NCI-H1048 (cell line): ENCODE results near the gene DPM1.
"Not testable (repeated sequence)": the region's sequence is repeated elsewhere in the genome, so short reads cannot be mapped to it uniquely, and the experiment has no call there.

Experiments
- DNase-seq: peaks from one replicate; lab custom pipeline; 2025; lab: John Stamatoyannopoulos, UW

DPM1 gene

GRCh38 chr20:50980071-50980681 lies 21.8 kb upstream of the DPM1 start:
- DNase-seq: no peak

DNA sequence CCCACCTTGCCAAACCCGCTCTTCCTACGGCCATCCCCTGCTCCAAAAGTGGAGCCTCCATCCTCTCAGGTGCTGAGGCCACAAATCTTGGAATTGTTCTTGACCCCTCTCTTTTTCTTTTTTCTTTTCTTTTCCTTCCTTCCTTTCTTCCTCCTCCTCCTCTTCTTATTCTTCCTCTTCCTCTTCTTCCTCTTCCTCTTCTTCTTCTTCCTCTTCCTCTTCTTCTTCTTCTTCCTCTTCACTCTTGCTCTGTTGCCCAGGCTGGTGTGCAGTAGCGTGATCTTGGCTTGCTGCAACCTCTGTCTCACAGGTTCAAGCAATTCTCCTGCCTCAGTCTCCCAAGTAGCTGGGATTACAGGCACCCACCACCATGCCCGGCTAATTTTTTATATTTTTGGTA lies 20.2 kb upstream of the DPM1 start:
- DNase-seq: not testable (repeated sequence)

GRCh38 chr20:50977066-50978021 lies 19.0 kb upstream of the DPM1 start:
- DNase-seq: no peak

DNA sequence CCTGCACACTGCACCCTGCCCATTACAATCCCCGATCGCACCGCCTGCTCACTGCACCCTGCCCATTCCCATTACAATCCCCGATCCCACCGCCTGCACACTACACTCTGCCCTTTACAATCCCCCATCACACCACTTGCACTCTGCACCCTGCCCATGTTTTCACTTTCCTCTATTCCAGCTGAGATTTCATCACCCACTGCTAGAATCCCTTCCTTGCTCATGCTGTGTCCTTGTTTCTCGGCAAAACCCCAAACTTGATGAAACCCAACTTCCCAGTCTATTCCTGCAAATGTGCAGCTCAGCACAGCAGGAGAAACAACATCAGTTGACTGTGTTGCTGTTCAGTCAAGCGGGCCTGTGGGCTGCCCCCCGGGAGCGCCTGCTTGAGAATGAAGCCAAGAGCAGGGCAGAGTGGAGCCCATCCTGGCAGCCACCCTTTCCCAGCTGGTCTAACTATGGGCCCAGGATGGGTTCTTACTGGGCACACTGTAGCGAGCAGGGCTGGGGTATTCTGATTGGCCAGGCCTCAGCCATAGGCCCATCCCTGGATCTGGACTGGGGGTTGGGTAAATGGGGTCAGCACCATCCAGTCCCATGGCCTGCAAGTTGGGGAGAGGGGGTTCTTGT lies 17.5 kb upstream of the DPM1 start:
- no peak for DNase-seq

DNA sequence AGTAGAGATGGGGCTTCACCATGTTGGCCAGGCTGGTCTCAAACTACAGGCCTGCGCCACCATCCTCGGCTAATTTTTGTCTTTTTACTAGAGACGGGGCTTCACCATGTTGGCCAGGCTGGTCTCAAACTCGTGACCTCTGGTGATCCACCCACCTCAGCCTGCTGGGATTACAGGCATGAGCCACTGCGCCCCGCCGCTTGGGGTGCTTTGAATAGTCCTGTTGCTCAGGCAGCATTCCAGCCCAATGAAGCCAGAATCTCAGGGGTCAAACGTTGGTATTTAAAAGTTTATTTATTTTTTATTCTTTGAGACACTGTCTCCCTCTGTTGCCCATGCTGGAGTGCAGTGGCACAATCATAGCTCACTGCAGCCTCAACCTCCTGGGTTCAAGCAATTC lies 11.6 kb upstream of the DPM1 start:
- no peak for DNase-seq

GRCh38 chr20:50969435-50969834 lies 11.1 kb upstream of the DPM1 start:
- no peak for DNase-seq

DNA sequence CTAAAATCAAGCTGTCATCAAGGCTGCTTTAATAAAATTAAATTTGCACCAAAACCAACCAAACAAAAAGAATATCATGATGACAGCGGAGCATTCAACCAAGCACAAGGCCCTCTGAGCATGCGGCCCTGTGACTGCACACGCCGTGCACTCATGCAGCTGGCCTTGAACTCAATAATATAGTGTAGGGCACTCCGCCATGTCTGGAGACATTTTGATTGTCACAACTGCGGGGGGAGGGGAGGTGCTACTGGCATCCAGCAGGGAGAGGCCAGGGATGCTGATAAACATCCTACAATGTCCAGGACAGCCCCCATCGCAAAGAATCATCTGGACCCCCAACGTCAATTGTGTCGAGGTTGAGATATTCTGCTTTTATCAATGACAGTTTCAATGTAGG lies 10.0 kb upstream of the DPM1 start:
- DNase-seq: no peak

GRCh38 chr20:50967586-50967985 lies 9.3 kb upstream of the DPM1 start:
- no peak for DNase-seq

DNA sequence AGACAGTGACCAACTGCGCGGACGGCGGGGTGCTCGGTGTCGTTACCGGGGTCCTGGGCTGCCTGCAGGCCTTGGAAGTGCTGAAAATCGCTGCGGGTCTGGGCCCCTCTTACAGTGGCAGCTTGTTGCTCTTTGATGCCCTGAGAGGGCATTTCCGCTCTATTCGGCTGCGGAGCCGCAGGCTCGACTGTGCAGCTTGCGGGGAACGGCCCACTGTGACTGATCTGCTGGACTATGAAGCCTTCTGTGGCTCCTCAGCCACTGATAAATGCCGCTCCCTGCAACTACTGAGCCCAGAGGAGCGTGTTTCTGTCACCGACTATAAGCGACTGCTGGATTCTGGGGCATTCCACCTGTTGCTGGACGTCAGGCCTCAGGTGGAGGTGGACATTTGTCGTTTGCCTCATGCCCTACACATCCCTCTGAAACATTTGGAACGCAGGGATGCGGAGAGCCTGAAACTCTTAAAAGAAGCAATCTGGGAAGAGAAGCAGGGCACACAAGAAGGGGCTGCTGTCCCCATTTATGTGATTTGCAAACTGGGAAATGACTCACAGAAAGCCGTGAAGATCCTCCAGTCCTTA lies 1.3 kb upstream of the DPM1 start:
- no peak for DNase-seq

GRCh38 chr20:50958615-50959542 lies 547 bp upstream of the DPM1 start, which contains the start of gene MOCS3:
Gene MOCS3 (plus strand): TSS chr20:50958818. CDS start chr20:50958843, 25 bp downstream.
- peak; percentile 66 for DNase-seq

DNA sequence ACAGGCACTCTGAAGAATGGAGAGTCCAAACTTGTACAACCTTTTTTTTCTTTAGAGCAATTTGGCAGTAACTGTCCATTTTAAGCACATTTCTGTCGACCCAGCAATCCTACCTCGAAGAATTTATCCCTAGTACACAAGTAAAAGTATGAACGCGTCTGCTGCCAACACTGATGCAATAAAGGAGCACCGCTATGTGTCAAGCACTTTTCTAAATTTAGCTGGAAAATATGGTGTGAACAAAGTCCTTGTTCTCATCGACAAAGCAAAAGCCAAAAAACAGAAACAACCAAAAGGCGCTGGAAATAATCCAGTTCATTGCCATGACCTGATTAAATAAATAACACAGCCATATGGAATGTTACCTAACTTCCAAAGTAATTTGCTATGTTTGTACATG lies 1.1 kb downstream of the DPM1 start:
- no peak for DNase-seq

GRCh38 chr20:50953821-50954220 lies 4.5 kb downstream of the DPM1 start:
- DNase-seq: no peak

- DNase-seq: no peak
Measured at GRCh38 chr20:50953196-50953595, 5.1 kb downstream of the DPM1 start.

DNA sequence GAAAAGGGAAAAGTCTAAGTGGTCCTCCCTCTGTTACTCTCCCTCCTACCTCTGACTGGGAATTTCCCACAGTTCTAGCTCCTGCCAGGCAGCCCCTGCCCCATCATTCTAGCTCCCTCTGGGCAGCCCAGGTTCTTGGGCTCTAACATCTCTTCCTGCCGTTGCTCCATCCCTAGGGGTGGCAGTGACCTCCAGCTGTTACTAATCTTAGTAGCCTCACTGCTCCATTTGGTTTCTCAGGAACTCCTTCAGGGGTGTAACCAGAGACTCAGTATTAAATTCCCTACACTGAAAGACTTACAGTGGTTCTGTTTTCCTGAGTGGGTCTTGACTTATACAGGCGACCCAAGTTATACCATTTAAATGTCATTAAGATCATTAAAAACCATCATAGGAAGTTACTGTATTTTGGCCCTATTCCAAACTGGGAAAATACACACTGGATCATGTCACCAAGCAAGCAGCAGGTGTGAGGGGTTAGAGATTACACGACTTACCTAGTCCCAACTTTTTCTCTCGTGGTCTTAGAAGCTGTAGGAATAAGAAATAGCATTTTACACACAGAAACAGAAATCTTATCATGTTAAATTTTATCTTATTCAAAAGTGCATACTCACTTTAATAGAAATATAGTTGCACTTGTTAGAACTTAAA lies 10.1 kb downstream of the DPM1 start:
- no peak for DNase-seq

DNA sequence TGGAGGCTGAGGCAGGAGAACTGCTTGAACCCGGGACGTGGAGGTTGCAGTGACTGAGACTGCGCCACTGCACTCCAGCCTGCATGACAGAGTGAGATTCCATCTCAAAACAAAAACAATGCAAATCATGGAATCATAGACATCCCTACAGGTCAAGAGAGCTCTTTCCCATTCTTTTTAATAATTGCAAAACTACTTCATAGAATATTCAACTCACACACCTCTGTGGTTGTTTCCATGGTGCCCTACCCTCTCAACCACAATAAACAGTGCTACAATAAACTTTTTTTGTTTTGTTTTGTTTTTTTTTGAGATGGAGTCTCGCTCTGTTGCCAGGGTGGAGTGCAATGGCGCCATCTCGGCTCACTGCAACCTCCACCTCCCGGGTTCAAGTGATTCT lies 15.3 kb downstream of the DPM1 start:
- no peak for DNase-seq

- no peak for DNase-seq
Measured at GRCh38 chr20:50933589-50933988, 24.7 kb downstream of the DPM1 start.

GRCh38 chr20:50932691-50933280 lies 25.5 kb downstream of the DPM1 start:
- no peak for DNase-seq

DNA sequence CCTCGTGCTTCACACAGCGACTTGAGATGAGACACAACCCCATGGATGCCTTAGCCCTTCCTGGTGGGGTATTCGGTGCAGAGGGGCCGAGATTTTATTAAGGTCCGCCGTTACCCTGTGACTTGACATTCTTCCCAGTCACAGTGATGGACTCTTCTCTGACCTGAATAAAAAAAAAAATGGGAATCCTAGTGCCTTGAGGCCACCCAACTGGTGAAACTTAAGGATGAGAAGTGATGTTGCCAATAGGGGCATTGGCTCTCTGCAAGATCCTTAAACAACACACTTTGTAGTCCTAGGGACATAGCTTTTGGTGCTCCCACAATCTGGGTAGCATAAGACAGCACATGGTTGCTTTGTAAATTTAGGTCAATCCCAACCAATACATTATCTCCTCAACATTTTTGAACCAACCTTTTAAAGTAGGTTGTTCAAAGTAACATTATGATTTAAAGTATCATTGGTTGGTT lies 26.3 kb downstream of the DPM1 start:
- DNase-seq: no peak

GRCh38 chr20:50931306-50932015 lies 26.9 kb downstream of the DPM1 start, which contains the start of gene ADNP:
Gene ADNP (minus strand): TSS chr20:50931437. CDS start chr20:50903996, 27,441 bp downstream.
- DNase-seq: peak; percentile 78

- no peak for DNase-seq
Measured at GRCh38 chr20:50930976-50931305, 27.4 kb downstream of the DPM1 start.
